HCT116 (cell line): ENCODE measurements around the gene CRLF3. TPM values are rescaled to one million over a fixed set of nuclear protein-coding genes. Genes with fewer than 3 reads are reported as not detected.

Source experiments
- ATAC-seq: fragments of 200-7000 bp; cut with Tn5 transposase; 2 replicates; pipeline ENCODE4 v1.9.1; 2020; ENCODE audit warnings: mild to moderate bottlenecking, moderate library complexity
- BruUV-seq: library from RNA; stranded (reverse); fragments of 400-500 nt; replicated peaks from 2 replicates; lab custom pipeline; 2021; lab: Mats Ljungman, UMichigan
- CTCF ChIA-PET: fragments of 300-600 bp; sonication (Branson Sonifier 250); formaldehyde crosslinking; loops from one replicate; lab custom pipeline; 2021; ENCODE audit warnings: antibody characterized with exemption; lab: Charles Lee
- POLR2A ChIA-PET: fragments of 300-600, 350-600 bp; sonication (Branson Sonifier 250); formaldehyde crosslinking; loops from one replicate; lab custom pipeline; 2021; ENCODE audit warnings: antibody characterized with exemption; lab: Charles Lee
- RAD21 ChIA-PET, 2 experiments: fragments of 300-600 bp; sonication (Branson Sonifier 250); formaldehyde crosslinking; loops; one replicate each; lab custom pipeline; 2023; ENCODE audit warnings: low total read pairs in 2 of 2; ENCODE audit not compliant: uncharacterized antibody in 2 of 2, unreplicated experiment in 2 of 2, low non-redundant PET in 1 of 2; lab: Charles Lee
- DNase-seq: peaks from one replicate; pipeline ENCODE4 v3.0.0-alpha.2; 2010; ENCODE audit warnings: low read depth, low spot score
- H2AFZ ChIP-seq: fragments of 200-600 bp; shearing (Covaris generic), sonication (generic); 2 replicates; pipeline ENCODE4 v1.6.1; 2017; ENCODE audit warnings: low read depth, mixed run types, mixed read lengths, antibody characterized with exemption, low read length; ENCODE audit not compliant: poor library complexity, severe bottlenecking
- H3K27ac ChIP-seq: 2 replicates; pipeline ENCODE4 v1.5.1; 2012; ENCODE audit warnings: low read depth, low read length
- H3K27me3 ChIP-seq: fragments of 200-600 bp; sonication (generic); 2 replicates; pipeline ENCODE4 v1.6.1; 2016; ENCODE audit warnings: mixed run types, low read length, mixed read lengths; ENCODE audit not compliant: insufficient read depth
- H3K36me3 ChIP-seq, 2 experiments: fragments of 200-500 bp in 1 of 2; fragments of 200-600 bp in 1 of 2; sonication (Bioruptor generic) in 1 of 2; sonication (generic) in 1 of 2; 2 replicates each; pipeline versions ENCODE4 v1.5.1 to v1.6.1; 2014 to 2016; ENCODE audit warnings: low read length in 2 of 2, inconsistent platforms in 1 of 2, mixed read lengths in 1 of 2, mixed run types in 1 of 2; ENCODE audit not compliant: insufficient read depth in 2 of 2, control insufficient read depth in 1 of 2
- H3K4me1 ChIP-seq, 2 experiments: fragments of 200-600 bp in 1 of 2; sonication (generic) in 1 of 2; 2 replicates each; pipeline versions ENCODE4 v1.5.1 to v1.6.1; 2012 to 2017; ENCODE audit warnings: low read length in 2 of 2, inconsistent platforms in 1 of 2, mild to moderate bottlenecking in 1 of 2, mixed read lengths in 1 of 2, mixed run types in 1 of 2, moderate library complexity in 1 of 2; ENCODE audit not compliant: insufficient read depth in 2 of 2, control insufficient read depth in 1 of 2
- H3K4me2 ChIP-seq: fragments of 200-600 bp; sonication (generic); 2 replicates; pipeline ENCODE4 v1.6.1; 2017; ENCODE audit warnings: mixed run types, low read length, mixed read lengths
- H3K4me3 ChIP-seq, 2 experiments: fragments of 200-600 bp in 1 of 2; sonication (generic) in 1 of 2; replicated peaks in 1 of 2; 2 replicates each; pipeline ENCODE4 v1.5.1; 2011 to 2016; ENCODE audit warnings: low read length in 2 of 2, control low read depth in 1 of 2, low read depth in 1 of 2, mild to moderate bottlenecking in 1 of 2, mixed read lengths in 1 of 2, mixed run types in 1 of 2
- H3K79me2 ChIP-seq: fragments of 200-600 bp; sonication (generic); 2 replicates; pipeline ENCODE4 v1.6.1; 2017; ENCODE audit warnings: mild to moderate bottlenecking, mixed run types, low read length, moderate library complexity, mixed read lengths; ENCODE audit not compliant: insufficient read depth
- H3K9ac ChIP-seq: fragments of 200-600 bp; sonication (generic); 2 replicates; pipeline ENCODE4 v1.6.1; 2016; ENCODE audit warnings: low read length, mixed read lengths
- H3K9me2 ChIP-seq: fragments of 200-600 bp; sonication (generic), shearing (Covaris generic); 2 replicates; pipeline ENCODE4 v1.6.1; 2017; ENCODE audit warnings: mixed run types, mild to moderate bottlenecking, moderate library complexity; ENCODE audit not compliant: insufficient read depth
- H3K9me3 ChIP-seq, 2 experiments: fragments of 200-500 bp in 1 of 2; fragments of 200-600 bp in 1 of 2; sonication (Bioruptor generic) in 1 of 2; sonication (generic) in 1 of 2; 2 replicates each; pipeline ENCODE4 v1.6.1; 2014 to 2017; ENCODE audit warnings: low read length in 2 of 2, mixed read lengths in 2 of 2, inconsistent platforms in 1 of 2, low read depth in 1 of 2, mild to moderate bottlenecking in 1 of 2, mixed run types in 1 of 2, moderate library complexity in 1 of 2; ENCODE audit not compliant: control insufficient read depth in 1 of 2, insufficient read depth in 1 of 2
- H4K20me1 ChIP-seq: fragments of 200-600 bp; sonication (generic), shearing (Covaris generic); 2 replicates; pipeline ENCODE4 v1.6.1; 2017; ENCODE audit warnings: mixed run types, mild to moderate bottlenecking, moderate library complexity; ENCODE audit not compliant: insufficient read depth
- CEBPB ChIP-seq: IDR thresholded peaks from 2 replicates; pipeline ENCODE4 v1.6.1; 2012; ENCODE audit warnings: low read depth
- ELF1 ChIP-seq: IDR thresholded peaks from 2 replicates; pipeline ENCODE4 v1.6.1; 2012; ENCODE audit warnings: low read depth, borderline replicate concordance
- POLR2A ChIP-seq: IDR thresholded peaks from 2 replicates; pipeline ENCODE4 v1.7.0; 2011; ENCODE audit warnings: borderline replicate concordance; ENCODE audit not compliant: insufficient read depth, insufficient read length; ENCODE audit errors: extremely low read depth
- POLR2AphosphoS5 ChIP-seq: IDR thresholded peaks from 2 replicates; pipeline ENCODE4 v1.6.1; 2011; ENCODE audit warnings: mild to moderate bottlenecking, low read depth, low read length, moderate library complexity
- SRF ChIP-seq: IDR thresholded peaks from 2 replicates; pipeline ENCODE4 v1.6.1; 2012; ENCODE audit warnings: low read depth
- TCF7L2 ChIP-seq: IDR thresholded peaks from 2 replicates; pipeline ENCODE4 v1.7.0; 2011; ENCODE audit warnings: borderline replicate concordance, inconsistent platforms; ENCODE audit not compliant: insufficient read depth, insufficient read length; ENCODE audit errors: extremely low read depth
- ZNF274 ChIP-seq: fragments of 200-500 bp; sonication (Bioruptor generic); IDR thresholded peaks from 2 replicates; pipeline ENCODE4 v1.6.1; 2014; ENCODE audit warnings: mild to moderate bottlenecking, low read depth, low read length, inconsistent platforms
- intact Hi-C: fragments of 100-400 bp; cut with micrococcal nuclease; formaldehyde crosslinking; loops from 2 replicates; pipeline ENCODE4 v1.10.0; 2022
- total RNA-seq: library from RNA; stranded (reverse); gene quantifications from one replicate; pipeline ENCODE4 v1.2.1, GENCODE V29; 2021; ENCODE audit not compliant: unreplicated experiment
- TF ChIP-seq, protein P1 (sequence below): IDR thresholded peaks from 2 replicates; pipeline ENCODE4 v1.6.1; 2011; ENCODE audit warnings: mild to moderate bottlenecking, low read length, moderate library complexity; ENCODE audit not compliant: insufficient replicate concordance; ENCODE audit errors: extremely low read depth
- TF ChIP-seq, protein P2 (sequence below): IDR thresholded peaks from 2 replicates; pipeline ENCODE4 v1.6.1; 2012; ENCODE audit warnings: low read depth

Gene CRLF3
- total RNA-seq, 1 experiment from 2014 or later, result 32.4 TPM

- TF ChIP-seq CEBPB (no peak), POLR2AphosphoS5 (no peak), ELF1 (no peak), POLR2A (no peak), ZNF274 (no peak), SRF (no peak), TCF7L2 (no peak)
- TF ChIP-seq, protein P1, sequence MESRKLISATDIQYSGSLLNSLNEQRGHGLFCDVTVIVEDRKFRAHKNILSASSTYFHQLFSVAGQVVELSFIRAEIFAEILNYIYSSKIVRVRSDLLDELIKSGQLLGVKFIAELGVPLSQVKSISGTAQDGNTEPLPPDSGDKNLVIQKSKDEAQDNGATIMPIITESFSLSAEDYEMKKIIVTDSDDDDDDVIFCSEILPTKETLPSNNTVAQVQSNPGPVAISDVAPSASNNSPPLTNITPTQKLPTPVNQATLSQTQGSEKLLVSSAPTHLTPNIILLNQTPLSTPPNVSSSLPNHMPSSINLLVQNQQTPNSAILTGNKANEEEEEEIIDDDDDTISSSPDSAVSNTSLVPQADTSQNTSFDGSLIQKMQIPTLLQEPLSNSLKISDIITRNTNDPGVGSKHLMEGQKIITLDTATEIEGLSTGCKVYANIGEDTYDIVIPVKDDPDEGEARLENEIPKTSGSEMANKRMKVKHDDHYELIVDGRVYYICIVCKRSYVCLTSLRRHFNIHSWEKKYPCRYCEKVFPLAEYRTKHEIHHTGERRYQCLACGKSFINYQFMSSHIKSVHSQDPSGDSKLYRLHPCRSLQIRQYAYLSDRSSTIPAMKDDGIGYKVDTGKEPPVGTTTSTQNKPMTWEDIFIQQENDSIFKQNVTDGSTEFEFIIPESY, result no peak
- TF ChIP-seq, protein P2, sequence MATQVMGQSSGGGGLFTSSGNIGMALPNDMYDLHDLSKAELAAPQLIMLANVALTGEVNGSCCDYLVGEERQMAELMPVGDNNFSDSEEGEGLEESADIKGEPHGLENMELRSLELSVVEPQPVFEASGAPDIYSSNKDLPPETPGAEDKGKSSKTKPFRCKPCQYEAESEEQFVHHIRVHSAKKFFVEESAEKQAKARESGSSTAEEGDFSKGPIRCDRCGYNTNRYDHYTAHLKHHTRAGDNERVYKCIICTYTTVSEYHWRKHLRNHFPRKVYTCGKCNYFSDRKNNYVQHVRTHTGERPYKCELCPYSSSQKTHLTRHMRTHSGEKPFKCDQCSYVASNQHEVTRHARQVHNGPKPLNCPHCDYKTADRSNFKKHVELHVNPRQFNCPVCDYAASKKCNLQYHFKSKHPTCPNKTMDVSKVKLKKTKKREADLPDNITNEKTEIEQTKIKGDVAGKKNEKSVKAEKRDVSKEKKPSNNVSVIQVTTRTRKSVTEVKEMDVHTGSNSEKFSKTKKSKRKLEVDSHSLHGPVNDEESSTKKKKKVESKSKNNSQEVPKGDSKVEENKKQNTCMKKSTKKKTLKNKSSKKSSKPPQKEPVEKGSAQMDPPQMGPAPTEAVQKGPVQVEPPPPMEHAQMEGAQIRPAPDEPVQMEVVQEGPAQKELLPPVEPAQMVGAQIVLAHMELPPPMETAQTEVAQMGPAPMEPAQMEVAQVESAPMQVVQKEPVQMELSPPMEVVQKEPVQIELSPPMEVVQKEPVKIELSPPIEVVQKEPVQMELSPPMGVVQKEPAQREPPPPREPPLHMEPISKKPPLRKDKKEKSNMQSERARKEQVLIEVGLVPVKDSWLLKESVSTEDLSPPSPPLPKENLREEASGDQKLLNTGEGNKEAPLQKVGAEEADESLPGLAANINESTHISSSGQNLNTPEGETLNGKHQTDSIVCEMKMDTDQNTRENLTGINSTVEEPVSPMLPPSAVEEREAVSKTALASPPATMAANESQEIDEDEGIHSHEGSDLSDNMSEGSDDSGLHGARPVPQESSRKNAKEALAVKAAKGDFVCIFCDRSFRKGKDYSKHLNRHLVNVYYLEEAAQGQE, result no peak
- no peak overlapping the region for H3K4me2 ChIP-seq
- no peak overlapping the region for H3K27ac ChIP-seq
- intact Hi-C loops, result no loop called here
- peaks cover 72% of the 10 kb centered on the region for H3K79me2 ChIP-seq
- no TSS peak for BruUV-seq
- H3K9me2 ChIP-seq, result no peaks in the 10 kb centered on the region
- ChIA-PET RAD21 (no interaction called here), POLR2A (no interaction called here), CTCF (interaction anchor here (0.6 kb wide), 2 partner anchors 15 to 703 kb away, joined by 3 to 5 read pairs; no protein-coding TSS in a partner anchor)
- H2AFZ ChIP-seq, result no peak overlapping the region
- DNase-seq, result no peak
- no peaks in the 10 kb centered on the region for H3K9me3 ChIP-seq
- ATAC-seq, result no peak
- H3K36me3 ChIP-seq, result peaks cover 0 to 4% of the 10 kb centered on the region in 2 experiments; a peak in 1 of 4 replicates
- H3K4me3 ChIP-seq, result no peak overlapping the region
- no peaks in the 10 kb centered on the region for H3K27me3 ChIP-seq
- no peak overlapping the region for H3K9ac ChIP-seq
- H3K4me1 ChIP-seq, result peaks cover 15 to 31% of the 10 kb centered on the region in 2 experiments
- peaks cover 7% of the 10 kb centered on the region; the same call in 1 of the 2 replicates for H4K20me1 ChIP-seq
Observed at GRCh38 chr17:30821871-30822723, 2.4 kb downstream of the CRLF3 start.
